NCI-H510A treated with DMSO at 0.1 percent for 48 hours (cell line): ENCODE data around the gene ROCK1.

Experiments
- DNase-seq: peaks from one replicate; lab custom pipeline; 2025; lab: John Stamatoyannopoulos, UW

The ROCK1 gene

DNA sequence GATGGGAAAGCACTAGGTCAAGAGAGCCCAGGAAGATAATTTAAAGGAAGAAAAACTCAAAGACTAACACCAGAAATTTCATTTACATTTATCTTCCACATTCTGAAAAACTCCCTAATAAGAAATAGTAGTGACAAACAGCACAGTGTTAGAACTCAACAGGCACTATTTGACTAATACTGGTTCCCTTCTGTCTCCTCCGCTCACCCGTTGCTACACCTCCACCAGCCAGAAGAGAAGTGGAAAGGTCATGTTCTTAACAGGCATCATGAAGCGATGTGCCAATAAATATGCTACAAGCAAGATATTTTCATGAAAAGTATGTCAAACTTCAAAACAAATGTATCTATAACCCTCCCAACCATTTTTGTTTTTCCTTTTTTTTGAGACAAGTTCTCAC lies 5.7 kb downstream of the ROCK1 start:
- no peak for DNase-seq

DNA sequence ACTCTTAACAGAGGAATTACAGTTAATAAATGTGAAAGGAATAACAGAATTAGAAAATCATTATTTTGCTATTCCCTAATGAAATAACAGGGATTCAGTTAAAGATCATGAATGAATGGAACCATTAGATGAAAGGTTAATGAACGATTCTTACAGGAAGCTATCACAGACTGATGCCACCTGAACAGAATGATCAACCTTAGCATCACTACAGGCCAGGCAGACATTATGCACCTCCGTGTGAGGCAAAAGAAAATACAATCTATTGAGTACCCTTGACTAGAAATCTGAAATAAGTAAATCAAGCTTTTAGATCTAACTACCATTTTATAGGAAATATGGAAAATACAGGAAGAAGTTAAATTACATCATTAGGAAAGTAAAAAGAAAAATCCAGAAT lies 10.4 kb downstream of the ROCK1 start:
- DNase-seq = no peak

DNA sequence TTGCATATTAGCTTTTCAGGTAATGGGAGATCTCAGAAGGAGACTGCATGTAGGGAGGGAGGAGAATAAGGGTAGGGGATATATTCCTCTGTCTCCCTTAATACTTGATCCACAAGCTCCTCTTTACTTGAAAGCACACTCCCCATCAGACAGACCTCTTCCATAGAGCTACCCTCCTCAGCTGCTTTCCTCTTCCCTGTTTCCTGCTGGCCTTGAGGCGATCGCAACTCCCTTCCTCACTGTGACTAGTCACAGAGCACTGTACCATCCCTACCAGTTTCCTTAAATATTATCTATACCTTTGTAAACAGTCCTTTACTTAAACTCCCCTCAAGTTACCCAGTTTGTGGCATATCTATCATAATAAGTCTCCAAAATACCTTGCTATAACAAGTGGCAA lies 10.9 kb downstream of the ROCK1 start:
- DNase-seq = no peak

DNA sequence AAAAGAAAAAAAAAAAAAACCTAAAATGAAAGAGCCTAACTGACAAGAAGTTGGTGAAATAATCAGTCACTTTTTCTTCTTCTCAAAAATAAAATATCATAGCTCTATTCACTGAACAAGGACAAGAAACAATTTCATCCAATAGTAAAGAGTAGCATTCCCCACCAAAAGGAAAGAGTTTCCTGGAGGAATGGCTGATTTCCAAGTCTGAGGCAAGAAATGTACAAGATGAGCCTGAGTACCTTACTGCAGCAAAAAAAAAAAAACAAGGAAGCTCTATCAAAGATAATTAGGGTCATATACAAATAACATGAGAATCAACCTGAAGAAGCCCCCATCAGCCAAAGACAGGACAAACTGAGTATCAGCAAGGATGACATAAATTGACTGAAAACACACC lies 11.5 kb downstream of the ROCK1 start:
- no peak for DNase-seq

DNA sequence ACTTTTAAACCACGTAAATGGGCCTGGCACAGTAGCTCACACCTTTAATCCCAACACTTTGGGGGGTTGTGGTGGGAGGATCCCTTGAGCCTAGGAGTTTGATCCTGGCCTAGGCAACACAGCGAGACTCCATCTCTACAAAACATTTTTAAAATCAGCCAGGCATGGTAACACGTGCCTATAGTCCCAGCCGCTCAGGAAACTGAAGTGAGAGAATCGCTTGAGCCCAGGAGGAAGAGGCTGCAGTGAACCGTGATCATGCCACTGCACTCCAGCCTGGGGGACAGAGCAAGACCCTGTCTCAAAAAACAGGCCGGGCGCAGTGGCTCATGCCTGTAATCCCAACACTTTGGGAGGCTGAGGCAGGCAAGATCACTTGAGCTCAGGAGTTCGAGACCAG lies 12.2 kb downstream of the ROCK1 start:
- no peak for DNase-seq

DNA sequence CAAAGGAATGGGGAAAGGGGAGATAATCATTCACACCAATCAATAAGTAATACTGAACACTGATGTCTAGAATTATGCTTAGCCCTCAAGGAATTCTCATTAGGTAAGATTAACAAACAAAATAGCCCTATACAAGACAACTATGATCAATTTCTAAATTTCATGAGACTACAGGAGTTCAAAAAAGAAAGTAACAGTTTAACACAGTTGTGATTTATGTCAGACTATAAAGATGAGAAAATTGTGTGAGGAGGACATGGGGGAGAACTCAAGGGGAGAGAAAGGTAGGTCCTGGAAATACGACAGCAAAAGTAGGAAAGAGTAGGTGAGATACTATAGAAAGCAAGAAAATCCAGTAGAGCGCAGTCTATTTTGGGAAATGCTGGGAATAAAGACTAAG lies 14.9 kb downstream of the ROCK1 start:
- no peak for DNase-seq

DNA sequence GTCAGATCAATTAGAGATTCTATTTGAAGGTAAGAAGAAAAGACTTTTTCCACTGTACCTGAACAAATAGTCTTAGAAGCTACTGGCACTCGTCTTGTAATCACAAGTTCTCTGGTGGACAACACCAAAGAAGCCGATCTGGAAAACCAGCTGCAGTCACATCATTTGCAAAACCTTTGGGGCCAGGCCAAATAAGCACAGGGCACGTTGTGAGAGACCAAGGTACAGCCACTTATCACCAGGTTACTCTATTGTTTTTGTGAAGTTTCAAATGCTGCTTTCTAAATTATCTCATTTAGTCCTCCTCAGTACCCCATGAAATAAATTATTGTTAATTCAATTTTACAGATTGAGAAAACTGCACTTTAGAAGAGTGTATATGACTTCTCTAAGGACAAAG lies 18.5 kb downstream of the ROCK1 start:
- DNase-seq = no peak

DNA sequence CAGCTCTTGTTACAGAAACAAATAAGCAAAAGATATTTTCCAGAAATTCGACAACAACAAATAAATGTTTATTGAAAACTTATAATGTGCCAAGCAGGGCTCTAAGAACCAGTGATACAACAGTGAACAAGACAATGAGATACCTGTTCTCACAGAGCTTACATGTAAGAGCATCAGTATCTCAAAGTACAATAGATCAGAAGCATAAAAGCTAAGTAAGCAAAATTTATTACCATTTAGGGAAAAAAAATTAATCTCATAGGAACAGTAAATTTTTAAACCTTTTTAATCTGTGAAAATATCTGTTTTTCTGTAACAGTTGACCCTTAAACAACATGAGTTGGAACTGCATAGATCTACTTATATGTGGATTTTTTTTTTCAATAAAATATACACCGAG lies 20.9 kb downstream of the ROCK1 start:
- DNase-seq = no peak

DNA sequence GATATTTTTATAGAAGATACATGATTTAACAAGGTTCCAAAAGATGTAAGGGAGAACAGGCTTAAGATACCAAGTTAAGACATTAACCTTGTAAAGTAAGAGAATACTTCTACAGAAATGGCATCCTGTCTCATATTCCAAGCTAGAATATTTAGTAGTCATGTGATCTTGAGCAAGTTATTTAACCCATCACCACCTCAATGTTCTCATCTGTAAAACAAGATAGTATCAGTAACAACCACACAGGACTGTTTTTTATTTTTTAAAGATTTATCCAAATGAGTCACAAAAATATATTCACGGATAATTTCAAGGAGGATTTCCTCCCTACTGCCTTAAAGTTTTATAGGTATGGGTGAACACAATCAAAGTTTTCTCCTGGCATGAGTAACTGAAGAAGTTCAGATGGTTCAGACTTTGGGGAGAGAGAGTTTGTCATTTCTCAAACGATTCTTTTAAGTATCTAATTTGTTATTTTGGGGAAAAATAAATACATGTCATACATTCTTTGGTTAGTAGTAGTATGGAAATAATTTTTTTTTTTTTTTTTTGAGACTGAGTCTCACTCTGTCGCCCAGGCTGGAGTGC lies 25.9 kb downstream of the ROCK1 start:
- no peak for DNase-seq

DNA sequence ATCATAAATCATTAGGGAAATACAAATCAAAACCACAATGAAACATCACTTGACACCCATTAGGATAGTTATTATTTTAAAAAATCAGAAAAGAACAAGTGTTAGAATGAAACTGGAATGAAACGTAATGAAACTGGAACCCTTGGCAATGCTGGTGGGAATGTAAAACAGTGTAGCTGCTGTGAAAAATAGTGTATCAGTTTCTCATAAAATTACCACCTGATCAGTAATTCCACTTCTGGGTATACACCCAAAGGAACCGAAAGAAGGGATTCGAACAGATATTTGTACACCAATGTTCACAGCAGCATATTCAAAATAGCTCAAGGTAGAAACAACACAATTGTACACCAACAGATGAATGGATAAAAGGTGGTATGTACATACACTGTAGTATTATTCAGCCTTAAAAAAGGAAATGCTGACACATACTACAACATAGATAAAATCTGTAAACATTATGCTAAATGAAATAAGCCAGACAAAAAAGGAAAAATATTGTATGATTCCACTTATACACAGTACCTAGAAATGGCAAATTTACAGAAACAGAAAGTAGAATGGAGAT lies 27.0 kb downstream of the ROCK1 start:
- DNase-seq = no peak

DNA sequence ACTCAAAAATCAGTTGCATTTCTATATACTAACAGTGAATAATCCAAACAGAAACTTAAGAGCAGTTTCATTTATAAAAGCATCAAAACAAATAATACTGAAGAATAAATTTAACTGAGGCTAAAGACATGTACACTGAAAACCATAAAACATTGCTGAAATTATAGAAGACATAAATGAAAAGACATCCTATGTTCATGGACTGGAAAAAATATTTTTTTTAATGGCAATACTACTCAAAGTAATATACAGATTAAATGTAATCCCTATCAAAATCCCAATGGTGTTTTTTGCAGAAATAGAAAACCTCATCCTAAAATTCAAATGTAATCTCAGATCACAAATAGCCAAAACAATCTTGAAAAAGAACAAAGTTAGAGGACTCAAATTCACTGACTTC lies 28.6 kb downstream of the ROCK1 start:
- no peak for DNase-seq

DNA sequence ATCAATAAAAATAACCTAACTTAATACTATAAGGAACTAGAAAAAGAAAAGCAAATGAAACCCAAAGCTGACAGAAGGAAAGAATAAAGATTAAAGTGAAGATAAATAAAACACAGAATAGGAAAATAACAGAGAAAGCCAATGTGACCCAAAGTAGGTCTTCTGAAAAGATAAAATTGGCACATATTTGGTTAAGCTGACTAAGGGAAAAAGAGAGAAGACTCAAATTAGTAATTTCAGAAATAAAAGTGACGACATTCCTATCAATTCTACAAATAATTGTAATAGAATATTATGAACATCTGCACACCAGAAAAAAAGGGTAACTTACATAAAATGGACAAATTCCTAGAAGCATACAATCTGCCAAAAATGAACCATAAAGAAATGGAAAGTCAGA lies 30.2 kb downstream of the ROCK1 start:
- no peak for DNase-seq

DNA sequence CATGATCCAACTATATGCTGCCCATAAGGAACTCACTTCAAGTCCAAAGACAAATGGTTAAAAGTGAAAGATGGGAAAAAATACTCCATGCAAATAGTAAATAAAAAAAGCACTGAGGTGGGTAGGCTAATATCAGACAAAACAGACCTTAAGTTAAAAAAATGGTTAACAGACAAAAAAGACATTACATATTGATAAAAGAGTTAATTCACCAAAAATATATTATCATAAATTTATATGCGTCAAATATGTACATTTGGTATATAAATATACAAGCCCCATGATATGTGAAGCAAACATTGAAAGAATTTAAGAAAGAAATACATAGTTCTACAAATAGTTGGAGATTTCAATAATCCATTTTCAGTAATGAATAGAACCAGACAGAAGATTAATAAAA lies 31.0 kb downstream of the ROCK1 start:
- no peak for DNase-seq

DNA sequence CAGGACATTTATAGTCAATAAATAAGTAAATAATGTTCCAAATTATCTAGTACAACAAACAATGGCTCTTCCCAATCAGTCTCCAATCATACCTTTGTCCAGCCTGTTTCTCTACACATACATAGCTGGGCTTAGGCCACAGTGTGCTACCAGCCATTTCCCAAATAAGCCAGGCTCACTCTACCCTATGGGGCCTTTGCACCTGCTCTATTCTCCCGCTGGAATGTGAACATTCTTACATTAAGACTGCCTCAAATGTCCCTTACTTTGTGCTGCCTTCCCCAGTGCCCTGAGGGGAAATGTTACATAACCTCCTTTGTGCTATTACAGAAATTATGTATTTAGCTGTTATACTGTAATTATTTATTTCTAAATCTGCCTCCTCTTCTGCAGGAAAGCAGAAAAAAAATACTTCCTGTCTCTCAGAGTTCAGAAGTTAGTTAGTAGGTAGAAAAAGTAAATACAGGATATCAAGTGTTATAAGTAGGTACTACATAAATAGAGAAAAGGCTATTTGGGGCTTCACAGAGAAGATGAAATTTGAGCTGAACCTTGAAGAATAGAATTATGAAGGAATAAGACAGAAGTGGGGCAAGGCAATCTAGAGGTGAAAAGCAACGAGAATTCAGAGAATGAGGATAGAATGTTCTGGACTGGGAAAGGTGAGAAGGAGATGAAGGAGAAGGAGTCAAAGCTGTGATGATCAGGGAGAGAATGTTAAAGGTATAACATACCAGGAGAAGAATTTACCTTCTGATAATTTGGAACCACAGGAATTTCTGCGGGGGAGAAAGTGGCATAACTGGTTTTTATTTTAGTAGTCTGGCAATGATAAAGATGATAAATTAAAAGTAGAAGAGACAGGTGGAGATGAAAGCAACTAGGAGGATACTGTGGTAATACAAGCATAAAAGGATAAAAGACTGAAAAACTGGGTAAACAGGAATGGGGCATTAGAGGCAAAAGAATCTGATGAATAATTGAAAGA lies 37.0 kb downstream of the ROCK1 start:
- no peak for DNase-seq

DNA sequence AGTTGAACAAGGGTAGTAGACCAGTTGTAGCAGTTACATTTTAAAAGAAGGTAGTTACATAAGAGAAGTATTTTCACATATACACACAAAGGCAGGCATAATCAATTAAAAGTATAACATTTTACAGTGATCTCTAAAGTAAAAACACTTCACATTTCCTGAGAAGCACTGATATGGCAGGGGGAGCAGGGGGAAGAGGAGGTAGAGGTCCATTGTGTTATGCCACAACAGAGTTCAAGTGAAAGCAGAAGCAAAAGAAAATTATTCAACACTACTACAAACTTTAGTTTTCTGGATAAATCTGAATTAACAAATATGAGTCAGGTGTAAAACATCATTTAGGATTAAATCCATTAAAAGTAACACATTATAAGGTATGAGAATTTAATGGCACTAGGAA lies 38.4 kb downstream of the ROCK1 start:
- no peak for DNase-seq

DNA sequence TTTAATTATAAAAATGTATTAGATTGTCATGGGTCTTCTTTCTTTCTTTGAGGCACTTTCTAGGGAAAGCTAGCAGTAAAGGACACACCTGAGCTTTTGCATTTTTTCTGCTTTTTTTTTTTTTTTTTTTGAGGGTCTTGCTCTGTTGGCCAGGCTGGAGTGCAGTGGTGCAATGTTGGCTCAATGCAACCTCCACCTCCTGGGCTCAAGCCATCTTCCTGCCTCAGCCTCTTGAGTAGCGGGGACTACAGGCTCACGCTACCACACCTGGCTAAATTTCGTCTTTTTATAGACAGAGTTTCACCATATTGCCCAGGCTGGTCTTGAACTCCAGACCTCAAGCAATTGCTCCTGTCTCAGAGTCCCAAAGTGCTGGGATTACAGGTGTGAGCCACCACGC lies 40.5 kb downstream of the ROCK1 start:
- no peak for DNase-seq

DNA sequence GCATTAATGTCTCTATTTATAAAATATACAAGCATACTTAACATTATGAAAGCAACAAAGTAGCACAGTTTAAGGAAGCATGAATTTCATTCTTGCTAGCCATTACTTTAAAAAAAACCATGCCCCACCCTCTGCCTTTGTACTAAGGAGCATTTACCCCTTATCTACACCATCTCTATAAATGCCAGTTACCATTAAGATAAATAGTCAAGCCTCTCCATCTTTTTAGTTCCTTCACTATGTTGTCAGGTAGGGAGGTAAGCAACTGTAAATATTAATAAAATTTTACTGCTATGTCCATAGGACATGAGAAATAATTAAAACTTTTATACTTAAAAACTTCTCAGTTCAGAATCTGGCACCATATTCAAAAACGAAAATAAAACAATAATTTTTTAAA lies 42.1 kb downstream of the ROCK1 start:
- DNase-seq = no peak

DNA sequence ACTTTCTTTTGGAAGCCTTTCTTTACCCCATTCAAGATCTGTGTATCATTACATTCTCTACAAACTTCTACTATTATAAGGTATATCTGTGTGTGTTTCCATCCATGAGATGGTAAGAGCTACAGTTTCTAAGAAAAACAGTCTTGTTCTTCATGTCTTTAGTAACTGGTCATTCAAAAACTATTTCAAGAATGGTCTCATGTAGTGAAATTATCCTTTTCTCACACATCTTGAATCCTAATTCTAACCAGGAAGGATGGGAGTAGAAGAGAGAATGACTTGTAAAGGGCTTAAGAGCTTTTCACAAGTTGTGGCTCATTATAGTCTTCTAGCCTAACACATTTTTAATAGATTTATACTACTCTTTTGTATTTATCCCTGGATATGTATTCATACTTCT lies 47.3 kb downstream of the ROCK1 start:
- no peak for DNase-seq

DNA sequence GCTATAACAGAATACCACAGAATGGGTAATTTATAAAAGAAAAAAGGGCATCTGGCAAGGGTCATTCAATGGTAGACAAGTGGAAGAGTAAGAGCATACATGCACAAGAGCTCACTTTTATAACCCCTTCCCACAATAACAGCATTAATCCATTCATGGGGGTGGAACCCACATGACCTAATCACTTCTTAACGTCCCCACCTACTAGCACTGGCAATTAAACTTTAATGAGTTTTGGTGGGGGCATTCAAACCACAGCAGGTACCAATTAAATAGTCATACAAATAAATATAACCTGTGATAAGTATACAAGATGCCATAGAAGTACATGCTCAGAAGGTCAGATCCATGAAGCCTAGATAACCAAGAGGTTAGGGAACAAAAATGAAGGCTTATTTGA lies 48.6 kb downstream of the ROCK1 start:
- DNase-seq = no peak

DNA sequence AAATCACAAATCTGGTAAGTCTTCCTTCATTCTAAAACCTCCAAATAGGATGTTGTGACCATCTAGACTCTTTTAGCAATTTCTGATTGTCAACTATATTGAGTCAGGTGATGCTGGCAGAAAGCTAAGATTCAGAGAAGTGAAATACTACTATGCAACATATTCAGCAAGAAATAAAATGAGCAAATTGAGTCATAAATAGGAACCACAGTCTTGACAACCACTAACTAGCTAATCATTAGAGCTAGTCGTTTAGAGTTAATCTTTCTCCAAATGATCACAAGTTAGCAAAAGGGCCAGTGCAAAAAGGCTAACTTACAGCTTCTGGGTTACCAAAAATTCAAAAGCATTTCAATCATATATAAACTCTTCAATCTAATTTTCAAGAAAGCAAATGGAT lies 54.5 kb downstream of the ROCK1 start:
- no peak for DNase-seq

DNA sequence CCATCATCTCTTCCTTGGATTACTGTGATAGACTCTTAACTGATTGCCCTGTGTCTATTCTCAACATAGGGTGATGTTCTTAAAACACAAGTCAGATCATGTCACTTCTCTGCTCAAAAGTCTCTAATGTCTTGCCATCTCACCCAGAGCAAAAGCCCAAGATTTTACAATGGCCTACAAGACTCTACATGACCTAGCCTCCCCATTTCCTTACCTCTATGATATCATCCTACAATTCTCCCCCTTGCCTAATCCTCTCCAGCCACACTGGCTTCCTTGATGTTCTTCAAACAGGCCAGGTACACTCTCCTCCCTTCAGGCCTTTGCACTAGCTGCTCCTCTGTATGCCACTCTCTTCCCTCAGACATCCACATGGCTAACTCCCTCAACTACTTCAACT lies 55.1 kb downstream of the ROCK1 start:
- DNase-seq = no peak

DNA sequence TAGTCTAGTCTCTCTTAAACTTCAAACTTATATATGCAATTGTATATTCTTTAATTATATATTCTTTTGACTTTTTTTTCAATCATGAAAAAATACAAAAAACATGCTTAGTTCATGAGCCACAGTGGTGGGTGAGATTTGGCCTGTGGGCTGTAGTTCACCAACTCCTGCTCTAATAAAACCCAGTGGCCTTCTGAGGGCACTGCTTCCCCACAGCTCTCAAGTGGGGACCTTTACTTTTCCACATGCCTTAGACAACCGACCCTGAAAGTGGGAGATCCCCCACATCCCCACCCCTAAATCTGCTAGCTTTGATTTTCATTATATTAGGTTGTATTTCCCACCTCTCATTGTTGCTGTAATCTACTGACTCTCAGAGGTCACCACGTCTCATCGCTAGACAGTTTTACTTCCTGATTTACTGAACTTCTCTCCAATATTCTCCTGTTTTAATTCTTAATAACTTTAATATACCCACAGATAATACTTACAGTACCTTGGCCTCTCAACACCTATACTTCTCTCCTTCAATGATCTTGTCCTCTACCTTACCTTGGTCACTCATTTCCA lies 57.3 kb downstream of the ROCK1 start:
- DNase-seq = no peak

DNA sequence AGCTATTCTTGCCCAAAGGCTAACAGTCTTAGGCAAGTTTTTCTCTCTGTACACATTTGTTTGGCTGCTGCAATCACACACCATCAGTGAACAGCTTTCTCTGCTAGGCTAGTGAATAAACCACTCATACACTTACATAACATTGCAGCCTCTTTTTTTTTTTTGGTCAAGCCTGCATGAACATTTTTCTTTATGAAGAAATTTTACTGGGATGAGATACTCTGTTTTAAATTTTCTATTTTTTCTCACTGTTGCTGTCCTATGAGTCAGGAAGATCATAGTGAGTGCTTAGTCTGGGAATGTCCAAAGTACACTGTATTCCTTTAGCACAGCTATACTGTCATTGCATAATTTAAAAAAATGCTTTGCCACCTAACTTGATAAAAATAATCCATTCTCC lies 58.5 kb downstream of the ROCK1 start:
- DNase-seq = no peak
